ENCODE data around the gene NANOS3.
A peak's percentile ranks its signal among the peaks of the same experiment; 100 is the strongest.

The NANOS3 gene

DNA sequence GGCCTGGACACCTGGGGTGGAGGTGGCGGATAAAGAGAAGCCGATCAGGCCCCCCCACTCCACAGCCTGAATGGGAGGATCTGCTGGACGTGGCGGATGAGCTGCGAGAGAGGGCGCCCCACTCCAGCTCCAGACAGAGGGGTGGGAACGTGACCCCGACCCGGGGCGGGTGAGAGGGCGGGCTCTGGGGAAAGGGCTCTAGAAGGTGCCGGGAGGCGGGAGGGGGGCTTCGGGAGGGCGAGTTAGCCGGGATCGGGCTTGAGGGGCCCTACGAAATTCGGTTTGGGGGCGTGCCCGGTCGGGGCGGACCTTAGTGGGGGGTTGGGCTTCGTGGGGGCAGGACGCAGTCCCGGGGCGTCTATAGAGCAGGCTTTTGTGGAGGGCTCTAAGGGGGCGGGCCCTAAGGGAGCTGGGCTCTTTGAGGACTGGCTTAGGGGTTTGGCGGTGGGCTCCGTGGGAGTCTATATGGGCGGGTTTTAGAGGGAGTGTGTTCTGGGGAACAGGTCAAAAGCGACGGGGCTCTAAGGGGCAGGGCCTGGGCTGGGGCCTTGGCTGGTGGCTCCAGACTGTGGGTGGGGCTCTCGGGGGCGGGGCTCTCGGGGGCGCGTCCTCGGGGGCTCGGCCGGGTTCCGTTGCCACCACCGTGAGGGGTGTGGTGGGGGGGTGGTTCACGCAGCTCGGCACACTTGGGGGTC, 4.1 kb upstream of the NANOS3 start:
- in situ Hi-C loops (cut with HindIII; ENCODE audit: low sequenced_read_pairs) = no loop called here
- no peak for DNase-seq (ENCODE audit: low read depth)
- TF ChIP-seq, protein P1, sequence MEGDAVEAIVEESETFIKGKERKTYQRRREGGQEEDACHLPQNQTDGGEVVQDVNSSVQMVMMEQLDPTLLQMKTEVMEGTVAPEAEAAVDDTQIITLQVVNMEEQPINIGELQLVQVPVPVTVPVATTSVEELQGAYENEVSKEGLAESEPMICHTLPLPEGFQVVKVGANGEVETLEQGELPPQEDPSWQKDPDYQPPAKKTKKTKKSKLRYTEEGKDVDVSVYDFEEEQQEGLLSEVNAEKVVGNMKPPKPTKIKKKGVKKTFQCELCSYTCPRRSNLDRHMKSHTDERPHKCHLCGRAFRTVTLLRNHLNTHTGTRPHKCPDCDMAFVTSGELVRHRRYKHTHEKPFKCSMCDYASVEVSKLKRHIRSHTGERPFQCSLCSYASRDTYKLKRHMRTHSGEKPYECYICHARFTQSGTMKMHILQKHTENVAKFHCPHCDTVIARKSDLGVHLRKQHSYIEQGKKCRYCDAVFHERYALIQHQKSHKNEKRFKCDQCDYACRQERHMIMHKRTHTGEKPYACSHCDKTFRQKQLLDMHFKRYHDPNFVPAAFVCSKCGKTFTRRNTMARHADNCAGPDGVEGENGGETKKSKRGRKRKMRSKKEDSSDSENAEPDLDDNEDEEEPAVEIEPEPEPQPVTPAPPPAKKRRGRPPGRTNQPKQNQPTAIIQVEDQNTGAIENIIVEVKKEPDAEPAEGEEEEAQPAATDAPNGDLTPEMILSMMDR (IDR thresholded peaks at IDR 0.05; ENCODE audit: low read depth, low read length, missing control alignments) = peak; percentile 12
- H3K4me3 ChIP-seq (ENCODE audit: low read depth, low read length) = peak overlapping the region; percentile 24

DNA sequence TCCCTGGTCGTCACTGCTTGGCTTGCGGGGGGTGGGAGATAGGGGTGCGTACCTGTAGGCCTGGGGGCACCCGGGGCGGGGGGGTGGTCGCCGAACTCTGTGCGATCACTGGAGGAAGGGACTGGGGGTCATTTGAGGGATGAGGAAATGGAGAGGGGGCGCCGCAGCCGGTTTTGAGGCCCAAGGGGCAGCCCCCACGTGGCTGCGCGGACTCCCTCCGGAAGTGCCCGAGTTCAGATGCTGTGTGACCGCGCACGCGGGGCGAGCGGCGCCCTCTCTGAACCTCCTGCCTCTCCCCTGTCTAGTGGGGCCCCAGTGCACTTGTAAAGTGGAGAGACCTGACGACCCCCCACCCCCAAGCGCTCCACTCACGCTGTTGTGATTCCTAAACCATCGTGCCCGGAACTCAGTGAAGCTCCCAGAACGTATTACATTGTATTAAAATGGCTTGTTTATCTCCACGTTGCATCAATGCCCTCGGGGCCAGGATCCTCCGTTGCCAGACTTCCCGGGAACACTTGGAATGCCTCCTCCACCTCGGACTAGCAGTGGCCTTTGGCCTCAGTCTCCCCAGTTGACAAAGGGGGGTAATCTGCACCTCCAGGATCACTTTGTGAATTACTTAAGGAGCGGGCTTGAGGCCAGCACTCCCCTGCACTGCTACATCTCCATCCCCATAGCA, 3.0 kb upstream of the NANOS3 start:
- no peak for DNase-seq (ENCODE audit: low read depth)
- in situ Hi-C loops (cut with HindIII; ENCODE audit: low sequenced_read_pairs) = no loop called here
- H3K4me3 ChIP-seq (ENCODE audit: low read depth, low read length) = no peak overlapping the region
- TF ChIP-seq, protein P1 (IDR thresholded peaks at IDR 0.05; ENCODE audit: low read depth, low read length, missing control alignments) = no peak

DNA sequence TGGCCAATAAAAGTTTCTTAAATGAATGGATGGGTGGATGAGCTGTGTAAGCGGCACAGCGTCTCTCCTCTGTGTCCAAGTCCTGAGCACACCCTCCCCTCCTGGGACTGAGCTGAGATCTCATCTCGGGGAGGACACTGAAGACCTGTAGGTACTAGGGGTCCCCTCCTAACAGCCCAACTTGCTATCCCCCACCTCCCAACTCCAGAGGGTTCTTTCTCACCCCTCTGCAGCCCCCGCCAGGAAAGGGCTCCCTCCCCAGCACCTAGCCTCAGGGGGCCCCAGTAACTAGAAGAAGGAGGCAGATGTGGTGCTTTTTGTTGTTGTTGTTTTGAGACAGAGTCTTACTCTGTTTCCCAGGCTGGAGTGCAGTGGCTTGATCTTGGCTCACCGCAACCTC, 1.1 kb upstream of the NANOS3 start:
- H3K4me3 ChIP-seq (ENCODE audit: low read depth, low read length) = no peak overlapping the region
- TF ChIP-seq, protein P1 (IDR thresholded peaks at IDR 0.05; ENCODE audit: low read depth, low read length, missing control alignments) = no peak
- no peak for DNase-seq (ENCODE audit: low read depth)
- in situ Hi-C loops (cut with HindIII; ENCODE audit: low sequenced_read_pairs) = no loop called here

DNA sequence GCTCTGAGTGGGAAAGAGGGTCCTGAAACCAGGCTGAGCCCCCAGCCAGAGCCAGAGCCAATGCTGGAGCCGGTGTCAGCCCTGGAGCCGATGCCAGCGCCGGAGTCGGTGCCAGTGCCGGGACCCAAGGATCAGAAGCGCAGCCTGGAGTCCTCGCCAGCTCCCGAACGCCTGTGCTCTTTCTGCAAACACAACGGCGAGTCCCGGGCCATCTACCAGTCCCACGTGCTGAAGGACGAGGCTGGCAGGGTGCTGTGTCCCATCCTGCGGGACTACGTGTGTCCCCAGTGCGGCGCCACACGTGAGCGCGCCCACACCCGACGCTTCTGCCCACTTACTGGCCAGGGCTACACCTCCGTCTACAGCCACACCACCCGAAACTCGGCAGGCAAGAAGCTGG, 369 bp downstream of the NANOS3 start:
- TF ChIP-seq, protein P1 (IDR thresholded peaks at IDR 0.05; ENCODE audit: low read depth, low read length, missing control alignments) = no peak
- in situ Hi-C loops (cut with HindIII; ENCODE audit: low sequenced_read_pairs) = no loop called here

DNA sequence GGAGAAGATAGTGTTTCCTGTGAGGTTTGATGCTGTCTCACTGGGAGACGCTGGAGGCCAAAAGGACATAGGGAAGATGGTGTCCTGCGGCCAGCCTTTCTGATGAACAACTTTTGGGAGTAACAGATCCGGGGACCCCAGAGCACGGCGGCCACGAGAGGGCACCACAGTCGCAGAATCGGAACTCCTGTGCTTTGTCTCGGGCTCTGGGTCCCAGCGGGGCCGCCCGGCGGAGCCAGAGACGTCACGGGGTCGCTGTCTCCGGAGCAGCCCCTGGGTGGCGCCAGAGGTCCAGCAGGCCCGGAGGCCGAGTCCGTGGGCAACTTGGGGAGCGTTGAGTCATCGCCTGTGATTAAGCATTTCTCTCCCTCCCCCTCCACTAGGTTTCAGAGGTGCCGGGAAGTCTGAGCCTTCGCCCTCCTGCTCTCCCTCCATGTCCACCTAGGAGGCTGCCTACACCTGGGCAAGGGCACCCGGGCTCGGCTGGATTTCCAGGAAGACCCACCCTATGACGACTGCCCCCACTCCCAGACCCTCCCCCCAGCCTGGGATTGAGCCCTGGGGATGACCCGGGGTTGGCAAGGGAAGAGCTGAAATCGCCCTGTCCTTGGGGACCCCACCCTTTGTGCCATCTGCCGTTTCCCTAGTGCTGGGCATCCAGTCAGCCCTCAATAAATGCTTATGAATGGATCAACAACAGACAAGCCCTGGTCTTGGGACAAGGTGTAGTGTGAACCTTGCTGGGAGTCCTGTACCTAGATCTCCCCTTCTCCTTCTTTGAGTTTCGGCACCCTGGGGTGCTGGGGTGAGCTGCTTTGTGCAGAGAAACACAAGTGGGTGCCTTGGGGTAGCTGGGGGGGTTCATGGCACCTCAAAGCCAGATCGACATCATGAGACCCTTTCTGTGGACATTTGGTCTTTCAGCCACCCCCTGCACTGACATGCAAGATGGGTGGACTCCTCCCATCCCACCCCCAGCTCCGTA, 3.4 kb downstream of the NANOS3 start:
- TF ChIP-seq, protein P1 (IDR thresholded peaks at IDR 0.05; ENCODE audit: low read depth, low read length, missing control alignments) = peak; percentile 99
- H3K4me3 ChIP-seq (ENCODE audit: low read depth, low read length) = no peak overlapping the region
- in situ Hi-C loops (cut with HindIII; ENCODE audit: low sequenced_read_pairs) = no loop called here
- DNase-seq (ENCODE audit: low read depth) = peak; percentile 89

More for the DNA sequence above, 369 bp downstream of the NANOS3 start:
- H3K4me3 ChIP-seq (ENCODE audit: low read depth, low read length) = no peak overlapping the region
- DNase-seq (ENCODE audit: low read depth) = no peak

DNA sequence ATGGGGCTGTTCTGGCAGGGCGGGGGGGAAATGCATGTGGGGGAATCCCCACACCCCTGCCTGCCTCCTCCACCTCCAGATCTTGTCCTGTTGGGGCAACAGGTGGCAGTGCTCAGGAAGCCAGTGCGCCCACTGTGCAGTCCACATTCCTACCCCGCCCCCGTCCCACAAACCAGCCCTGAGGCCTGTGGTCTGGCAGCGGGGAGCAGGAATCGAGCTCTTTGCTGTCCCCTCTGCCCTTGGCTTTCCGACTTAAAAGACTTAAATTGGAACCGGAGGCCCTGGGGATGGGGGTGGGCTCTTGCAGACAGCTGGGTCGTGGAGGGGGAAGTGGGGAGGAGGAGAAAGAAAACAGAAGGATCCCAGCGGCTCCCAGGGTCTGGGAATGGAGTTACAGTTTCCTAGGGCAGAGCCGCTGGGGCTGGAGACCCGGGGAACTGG, 4.3 kb downstream of the NANOS3 start:
- in situ Hi-C loops (cut with HindIII; ENCODE audit: low sequenced_read_pairs) = no loop called here
- TF ChIP-seq, protein P1 (IDR thresholded peaks at IDR 0.05; ENCODE audit: low read depth, low read length, missing control alignments) = no peak
- H3K4me3 ChIP-seq (ENCODE audit: low read depth, low read length) = no peak overlapping the region
- DNase-seq (ENCODE audit: low read depth) = peak; percentile 39

All from astrocyte of the cerebellum (primary cell).